GM18867 (cell line): ENCODE measurements around the gene WNT10A.

Experiments used
- ATAC-seq: cut with Tn5 transposase; IDR thresholded peaks from one replicate; pipeline ENCODE4 v1.9.1; 2021; ENCODE audit warnings: mild to moderate bottlenecking, moderate library complexity; ENCODE audit not compliant: unreplicated experiment

Gene WNT10A

GRCh38 chr2:218876562-218877219 is 4.0 kb upstream of the WNT10A start:
- no peak for ATAC-seq

DNA sequence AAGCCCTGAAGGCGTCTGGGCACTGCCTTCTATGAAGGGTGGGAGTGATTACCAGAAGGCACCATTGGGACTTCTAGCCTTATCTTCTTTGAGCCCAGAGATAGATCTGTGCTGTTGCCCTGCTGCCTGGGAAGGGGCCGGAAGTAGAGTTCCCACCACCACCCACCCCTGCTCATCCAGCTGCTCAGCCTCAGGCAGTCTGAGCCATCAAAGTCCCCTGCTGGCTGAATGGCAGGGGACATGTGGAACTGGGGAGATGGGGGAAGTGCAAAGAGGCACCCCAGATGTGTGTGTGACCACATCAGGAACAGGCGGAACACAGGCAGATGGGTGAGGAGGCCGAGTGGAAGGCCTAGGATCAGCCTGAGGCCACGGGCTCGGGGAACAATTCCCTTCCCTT is 3.3 kb upstream of the WNT10A start:
- no peak for ATAC-seq

GRCh38 chr2:218877891-218878290 is 2.8 kb upstream of the WNT10A start:
- no peak for ATAC-seq

DNA sequence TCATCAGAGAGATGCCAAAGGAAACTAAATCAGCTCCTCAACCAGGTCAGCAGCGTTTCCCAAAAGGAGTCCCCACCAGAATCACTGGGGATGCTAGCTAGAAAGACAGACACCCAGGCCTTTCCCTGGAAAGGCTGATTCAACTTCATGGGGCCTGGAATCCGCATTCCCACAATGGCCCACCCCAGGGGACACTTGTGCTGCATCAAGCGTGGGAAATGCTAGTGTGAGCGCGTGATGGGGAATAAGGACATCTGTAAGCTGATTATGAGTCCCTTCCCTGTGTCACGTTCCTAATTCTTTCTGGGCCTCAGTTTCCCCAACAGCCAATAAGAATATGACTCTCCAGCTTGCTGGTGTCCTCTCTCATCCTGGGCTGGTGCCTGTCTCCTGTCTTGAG is 2.2 kb upstream of the WNT10A start:
- ATAC-seq = no peak

DNA sequence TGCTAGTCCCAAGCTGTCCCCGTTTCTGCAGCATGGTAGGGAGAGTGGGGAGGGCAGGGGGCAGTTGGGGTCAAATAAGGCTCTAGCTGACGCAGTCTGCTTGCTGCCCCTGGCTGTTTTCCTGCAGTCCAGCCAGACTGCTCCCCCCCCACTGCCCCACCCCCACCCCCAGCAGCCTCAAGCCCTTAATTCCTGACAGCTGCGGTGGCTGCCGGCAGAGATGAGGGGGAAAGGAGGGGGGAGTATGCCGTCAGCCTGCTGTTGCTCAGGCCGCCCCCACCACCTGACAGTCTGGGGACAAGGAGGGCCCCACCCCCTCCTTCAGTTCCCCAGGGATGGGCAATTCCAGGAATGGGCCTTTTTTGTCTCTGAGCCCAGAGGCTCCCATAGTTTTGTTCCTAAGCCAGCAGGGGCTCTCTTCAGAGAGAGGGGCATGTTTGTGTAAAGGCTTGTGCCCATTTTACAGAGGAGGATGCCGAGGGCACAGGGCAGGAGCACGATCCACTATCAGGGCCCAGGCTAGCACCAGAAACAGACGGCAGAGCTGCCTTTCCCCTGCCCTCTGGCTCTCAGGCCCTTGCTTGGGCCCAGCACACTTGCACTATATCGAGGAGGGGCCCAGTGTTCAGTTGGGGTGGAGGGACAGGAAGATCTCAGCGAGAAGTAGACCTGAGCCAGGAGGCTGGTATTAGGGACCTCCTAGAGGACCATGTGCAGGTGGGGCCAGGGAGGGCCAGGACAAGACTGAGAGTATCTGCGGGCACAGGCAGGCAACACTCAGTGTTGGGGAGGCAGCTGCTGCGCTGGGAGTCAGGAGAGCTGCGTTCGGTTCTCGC is 1.5 kb upstream of the WNT10A start:
- no peak for ATAC-seq

- no peak for ATAC-seq
These were observed 913 bp upstream of the WNT10A start for GRCh38 chr2:218879776-218880101.

GRCh38 chr2:218880859-218881594 is 375 bp downstream of the WNT10A start:
- no peak for ATAC-seq

GRCh38 chr2:218881744-218882460 is 1.2 kb downstream of the WNT10A start:
- ATAC-seq = no peak

DNA sequence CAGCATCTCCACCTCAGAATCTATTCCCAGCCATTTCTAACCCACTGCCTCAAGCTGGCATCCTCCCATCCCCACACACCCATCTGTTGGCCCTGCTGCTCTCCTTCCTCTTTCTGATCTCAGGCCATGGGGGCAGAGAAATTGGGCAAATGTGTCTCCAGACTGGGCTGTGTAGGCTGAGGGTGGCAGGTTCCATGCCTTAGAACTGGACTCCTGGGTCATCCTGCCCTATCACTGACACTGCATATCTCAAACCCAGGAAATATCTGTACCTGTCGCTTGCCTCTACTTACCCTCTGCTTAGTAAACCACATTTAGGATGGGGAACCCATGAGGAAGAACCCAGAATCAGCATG is 1.8 kb downstream of the WNT10A start:
- no peak for ATAC-seq

GRCh38 chr2:218882866-218883366 is 2.3 kb downstream of the WNT10A start:
- no peak for ATAC-seq

- no peak for ATAC-seq
These were observed 3.1 kb downstream of the WNT10A start for GRCh38 chr2:218883491-218884490.

GRCh38 chr2:218884519-218884918 is 3.9 kb downstream of the WNT10A start:
- ATAC-seq = no peak

- peak; percentile 60 for ATAC-seq
These were observed 5.6 kb downstream of the WNT10A start for GRCh38 chr2:218885981-218886947.

- no peak for ATAC-seq
These were observed 6.4 kb downstream of the WNT10A start for GRCh38 chr2:218887079-218887478.

GRCh38 chr2:218888341-218888740 is 7.7 kb downstream of the WNT10A start:
- ATAC-seq = no peak

- no peak for ATAC-seq
These were observed 9.3 kb downstream of the WNT10A start for GRCh38 chr2:218889937-218890336.

DNA sequence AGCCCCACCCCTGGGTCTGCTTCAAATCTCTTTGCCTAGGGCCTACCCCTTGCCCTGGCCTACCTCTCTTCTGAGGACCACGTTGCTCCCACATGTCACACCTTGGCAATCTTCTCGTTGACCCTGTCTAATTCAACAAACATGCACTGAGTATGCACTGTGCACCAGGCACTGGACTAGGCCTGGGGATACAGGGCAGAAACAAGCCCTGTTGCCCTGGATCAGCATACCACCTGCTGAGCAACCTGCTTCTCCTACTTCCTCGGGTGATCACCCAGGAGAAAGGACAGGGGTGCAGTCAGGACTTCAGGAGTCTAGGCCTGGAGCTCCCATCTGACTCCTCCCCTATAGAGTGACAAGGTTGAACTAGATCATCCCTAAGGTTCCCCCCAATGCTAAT is 9.7 kb downstream of the WNT10A start:
- ATAC-seq = no peak

- no peak for ATAC-seq
These were observed 10.9 kb downstream of the WNT10A start for GRCh38 chr2:218891275-218892135.
